HEK293 (cell line): ENCODE results near the gene ZNF644.

Experiments used
- CTCF ChIA-PET: fragments of 350-600 bp; formaldehyde crosslinking; extraction: SDS; loops from one replicate; lab custom pipeline; 2021; ENCODE audit warnings: antibody characterized with exemption; lab: Yijun Ruan, JAX
- POLR2A ChIA-PET: fragments of 300-600 bp; formaldehyde crosslinking; extraction: SDS; loops from one replicate; lab custom pipeline; 2020; ENCODE audit warnings: antibody characterized with exemption, inconsistent platforms; lab: Yijun Ruan, JAX
- H3K27ac ChIP-seq: fragments of 200-500 bp; sonication (Bioruptor generic); 2 replicates; pipeline ENCODE4 v1.5.1; 2014; ENCODE audit warnings: low read depth, low read length, control low read depth, inconsistent platforms; ENCODE audit errors: extremely low read depth
- H3K36me3 ChIP-seq, 2 experiments: fragments of 200-500 bp in 1 of 2; sonication (Bioruptor generic) in 1 of 2; 1 replicate in 1 of 2; 2 replicates in 1 of 2; pipeline ENCODE4 v1.5.1; 2014 to 2017; ENCODE audit warnings: inconsistent platforms in 2 of 2, low read length in 2 of 2; ENCODE audit not compliant: control insufficient read depth in 2 of 2, insufficient read depth in 1 of 2
- H3K4me1 ChIP-seq: fragments of 200-500 bp; sonication (Bioruptor generic); 2 replicates; pipeline ENCODE4 v1.5.1; 2014; ENCODE audit warnings: mild to moderate bottlenecking, low read length, inconsistent platforms; ENCODE audit not compliant: control insufficient read depth, insufficient read depth
- H3K4me3 ChIP-seq: 2 replicates; pipeline ENCODE4 v1.5.1; 2011; ENCODE audit warnings: low read depth, mild to moderate bottlenecking, control low read depth, low read length, moderate library complexity
- H3K9me3 ChIP-seq: fragments of 200-500 bp; sonication (Bioruptor generic); 2 replicates; pipeline ENCODE4 v1.5.1; 2014; ENCODE audit warnings: low read depth, low read length, inconsistent platforms; ENCODE audit not compliant: control insufficient read depth, insufficient read depth
- ATF2 ChIP-seq: fragments of 450-650 bp; formaldehyde crosslinking; IDR thresholded peaks from 2 replicates; pipeline ENCODE4 v1.5.1; 2016; ENCODE audit warnings: missing biosample characterization, missing genetic modification characterization, low read depth
- BCL6B ChIP-seq: fragments of 450-650 bp; formaldehyde crosslinking; IDR thresholded peaks from 2 replicates; pipeline ENCODE4 v1.5.1; 2017; ENCODE audit warnings: missing biosample characterization, missing genetic modification characterization
- CTCF ChIP-seq: fragments of 450-650 bp; formaldehyde crosslinking; IDR thresholded peaks from 2 replicates; pipeline ENCODE4 v1.5.1; 2016; ENCODE audit warnings: missing biosample characterization, missing genetic modification characterization
- FEZF1 ChIP-seq: fragments of 450-650 bp; formaldehyde crosslinking; IDR thresholded peaks from 2 replicates; pipeline ENCODE4 v1.5.1; 2016; ENCODE audit warnings: missing biosample characterization, missing genetic modification characterization
- MZF1 ChIP-seq: fragments of 450-650 bp; formaldehyde crosslinking; IDR thresholded peaks from 2 replicates; pipeline ENCODE4 v1.5.1; 2017; ENCODE audit warnings: missing biosample characterization, missing genetic modification characterization, borderline replicate concordance
- PRDM1 ChIP-seq: fragments of 450-650 bp; formaldehyde crosslinking; IDR thresholded peaks from 2 replicates; pipeline ENCODE4; 2016; ENCODE audit warnings: missing biosample characterization, missing genetic modification characterization
- PRDM4 ChIP-seq: fragments of 450-650 bp; formaldehyde crosslinking; IDR thresholded peaks from 2 replicates; pipeline ENCODE4 v1.5.1; 2017; ENCODE audit warnings: missing biosample characterization, missing genetic modification characterization
- SCRT1 ChIP-seq: fragments of 450-650 bp; formaldehyde crosslinking; IDR thresholded peaks from 2 replicates; pipeline ENCODE4 v1.5.1; 2016; ENCODE audit warnings: missing biosample characterization, missing genetic modification characterization, borderline replicate concordance
- SCRT2 ChIP-seq: fragments of 450-650 bp; formaldehyde crosslinking; IDR thresholded peaks from 2 replicates; pipeline ENCODE4 v1.5.1; 2016; ENCODE audit warnings: missing biosample characterization, missing genetic modification characterization
- ZBTB48 ChIP-seq: fragments of 450-650 bp; formaldehyde crosslinking; IDR thresholded peaks from 2 replicates; pipeline ENCODE4 v1.5.1; 2016; ENCODE audit warnings: missing biosample characterization, missing genetic modification characterization
- ZNF10 ChIP-seq: fragments of 450-650 bp; formaldehyde crosslinking; IDR thresholded peaks from 2 replicates; pipeline ENCODE4 v1.5.1; 2017; ENCODE audit warnings: missing biosample characterization, missing genetic modification characterization
- ZNF132 ChIP-seq: fragments of 450-650 bp; formaldehyde crosslinking; IDR thresholded peaks from 2 replicates; pipeline ENCODE4 v1.5.1; 2017; ENCODE audit warnings: missing biosample characterization, missing genetic modification characterization, borderline replicate concordance
- ZNF19 ChIP-seq: fragments of 450-650 bp; formaldehyde crosslinking; IDR thresholded peaks from 2 replicates; pipeline ENCODE4; 2016; ENCODE audit warnings: missing biosample characterization, missing genetic modification characterization, low read depth
- ZNF274 ChIP-seq, 2 experiments: fragments of 200-500 bp in 1 of 2; fragments of 450-650 bp in 1 of 2; sonication (Bioruptor generic) in 1 of 2; formaldehyde crosslinking in 1 of 2; IDR thresholded peaks; 2 replicates each; pipeline versions ENCODE4 v1.5.1 to v1.6.1; 2014 to 2016; ENCODE audit warnings: borderline replicate concordance in 1 of 2, inconsistent platforms in 1 of 2, low read length in 1 of 2, missing biosample characterization in 1 of 2, missing genetic modification characterization in 1 of 2
- ZNF391 ChIP-seq: fragments of 450-650 bp; formaldehyde crosslinking; IDR thresholded peaks from 2 replicates; pipeline ENCODE4 v1.5.1; 2016; ENCODE audit warnings: low read depth, missing biosample characterization, missing genetic modification characterization, borderline replicate concordance
- ZNF394 ChIP-seq: fragments of 450-650 bp; formaldehyde crosslinking; IDR thresholded peaks from 2 replicates; pipeline ENCODE4 v1.5.1; 2016; ENCODE audit warnings: missing biosample characterization, missing genetic modification characterization, mild to moderate bottlenecking, moderate library complexity, borderline replicate concordance
- ZNF501 ChIP-seq: fragments of 450-650 bp; formaldehyde crosslinking; IDR thresholded peaks from 2 replicates; pipeline ENCODE4 v1.5.1; 2016; ENCODE audit warnings: missing biosample characterization, missing genetic modification characterization
- ZNF580 ChIP-seq: fragments of 450-650 bp; formaldehyde crosslinking; IDR thresholded peaks from 2 replicates; pipeline ENCODE4 v1.5.1; 2016; ENCODE audit warnings: missing biosample characterization, missing genetic modification characterization
- ZNF596 ChIP-seq: fragments of 450-650 bp; IDR thresholded peaks from 2 replicates; pipeline ENCODE4 v1.5.0; 2018; ENCODE audit warnings: missing biosample characterization, mild to moderate bottlenecking, missing genetic modification characterization, moderate library complexity
- ZNF654 ChIP-seq: fragments of 450-650 bp; formaldehyde crosslinking; IDR thresholded peaks from 2 replicates; pipeline ENCODE4 v1.5.1; 2016; ENCODE audit warnings: low read depth, missing biosample characterization, missing genetic modification characterization

ZNF644 gene

GRCh38 chr1:90969241-90969640 is 52.6 kb downstream of the ZNF644 start:
- POLR2A ChIA-PET = no interaction called here
- Histone ChIP-seq H3K9me3 (no peaks in the 10 kb centered on the region), H3K4me3 (no peak overlapping the region), H3K27ac (no peak overlapping the region), H3K4me1 (no peaks in the 10 kb centered on the region), H3K36me3 (peaks cover 0 to 19% of the 10 kb centered on the region in 2 experiments; a peak in 2 of 3 replicates)
- TF ChIP-seq PRDM1 (no peak), ZNF19 (tag by site-specific recombination) (no peak), ZNF501 (tag by site-specific recombination) (no peak), SCRT2 (tag by site-specific recombination) (no peak), ZBTB48 (no peak), CTCF (tag by site-specific recombination) (no peak), BCL6B (tag by site-specific recombination) (no peak), SCRT1 (tag by site-specific recombination) (no peak), PRDM4 (tag by site-specific recombination) (no peak), ZNF132 (tag by site-specific recombination) (no peak), ZNF274 (IDR thresholded peaks at IDR 0.05; ENCODE audit: low read length) (no peak), ZNF274 (tag by site-specific recombination; IDR thresholded peaks at IDR 0.05; ENCODE audit: borderline replicate concordance) (no peak), ZNF10 (no peak), ZNF596 (tag by site-specific recombination) (no peak)
- CTCF ChIA-PET = no interaction called here

GRCh38 chr1:90964444-90965035 is 57.3 kb downstream of the ZNF644 start:
- TF ChIP-seq ZNF580 (tag by site-specific recombination) (no peak), FEZF1 (tag by site-specific recombination) (no peak), ZNF391 (tag by site-specific recombination) (no peak), ZNF132 (tag by site-specific recombination) (no peak), ZNF394 (no peak), MZF1 (tag by site-specific recombination) (no peak), ATF2 (tag by site-specific recombination) (no peak), ZNF654 (tag by site-specific recombination) (peak; percentile 61)
- no peaks in the 10 kb centered on the region for H3K4me1 ChIP-seq
- H3K9me3 ChIP-seq = no peaks in the 10 kb centered on the region
- no peak overlapping the region for H3K27ac ChIP-seq
- ChIA-PET POLR2A (interaction anchor here (0.6 kb wide), 1 partner anchor 1066 kb away, joined by 3 read pairs; no protein-coding TSS in a partner anchor), CTCF (interaction anchor here (0.6 to 4.0 kb wide), 8 partner anchors 10 to 1901 kb away, joined by 3 to 19 read pairs (median 4); no protein-coding TSS in a partner anchor)
- no peak overlapping the region for H3K4me3 ChIP-seq
- peaks cover 0 to 8% of the 10 kb centered on the region in 2 experiments; a peak in 1 of 3 replicates for H3K36me3 ChIP-seq
